A673 (cell line): ENCODE data around the gene TRMT11.

Experiments
- EZH2 ChIP-seq: fragments of 200-600 bp; sonication (generic); IDR thresholded peaks from 2 replicates; pipeline ENCODE4 v1.6.1; 2017; ENCODE audit warnings: borderline replicate concordance, low read depth, mild to moderate bottlenecking, mixed read lengths, antibody characterized with exemption, low read length; ENCODE audit not compliant: poor library complexity, severe bottlenecking
- TF ChIP-seq, protein P1 (sequence below): fragments of 300-800, 200-600 bp; sonication (generic); conservative IDR thresholded peaks from 2 replicates; pipeline ENCODE4 v1.5.1; 2017; ENCODE audit warnings: low read depth, mild to moderate bottlenecking, antibody characterized with exemption, low read length, moderate library complexity, mixed read lengths

- TF ChIP-seq, protein P1, sequence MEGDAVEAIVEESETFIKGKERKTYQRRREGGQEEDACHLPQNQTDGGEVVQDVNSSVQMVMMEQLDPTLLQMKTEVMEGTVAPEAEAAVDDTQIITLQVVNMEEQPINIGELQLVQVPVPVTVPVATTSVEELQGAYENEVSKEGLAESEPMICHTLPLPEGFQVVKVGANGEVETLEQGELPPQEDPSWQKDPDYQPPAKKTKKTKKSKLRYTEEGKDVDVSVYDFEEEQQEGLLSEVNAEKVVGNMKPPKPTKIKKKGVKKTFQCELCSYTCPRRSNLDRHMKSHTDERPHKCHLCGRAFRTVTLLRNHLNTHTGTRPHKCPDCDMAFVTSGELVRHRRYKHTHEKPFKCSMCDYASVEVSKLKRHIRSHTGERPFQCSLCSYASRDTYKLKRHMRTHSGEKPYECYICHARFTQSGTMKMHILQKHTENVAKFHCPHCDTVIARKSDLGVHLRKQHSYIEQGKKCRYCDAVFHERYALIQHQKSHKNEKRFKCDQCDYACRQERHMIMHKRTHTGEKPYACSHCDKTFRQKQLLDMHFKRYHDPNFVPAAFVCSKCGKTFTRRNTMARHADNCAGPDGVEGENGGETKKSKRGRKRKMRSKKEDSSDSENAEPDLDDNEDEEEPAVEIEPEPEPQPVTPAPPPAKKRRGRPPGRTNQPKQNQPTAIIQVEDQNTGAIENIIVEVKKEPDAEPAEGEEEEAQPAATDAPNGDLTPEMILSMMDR, result no peak
- TF ChIP-seq EZH2, result no peak
Measured at GRCh38 chr6:126035764-126036163, 49.4 kb downstream of the TRMT11 start.
